ENCODE results near the gene NOS1AP.

NOS1AP gene

GRCh38 chr1:162189345-162189744 is 119.9 kb downstream of the NOS1AP start (continued):
- TF ChIP-seq TSHZ2 (CRISPR knock-in tag; IDR thresholded peaks at IDR 0.05) (no peak), ESRRG (CRISPR knock-in tag; IDR thresholded peaks at IDR 0.05) (no peak), ISL1 (CRISPR knock-in tag; IDR thresholded peaks at IDR 0.05) (no peak)

- ATAC-seq, result no peak
- no peak for TF ChIP-seq POU6F1 (CRISPR knock-in tag; IDR thresholded peaks at IDR 0.05; ENCODE audit: borderline replicate concordance, low read depth)
- no peak for TF ChIP-seq ZC3H10 (CRISPR knock-in tag; IDR thresholded peaks at IDR 0.05)
- no peak for TF ChIP-seq GLIS3 (CRISPR knock-in tag; IDR thresholded peaks at IDR 0.05)
- no peak for TF ChIP-seq PPARA (CRISPR knock-in tag; IDR thresholded peaks at IDR 0.05; ENCODE audit: borderline replicate concordance)
- no peak for TF ChIP-seq PATZ1 (CRISPR knock-in tag; IDR thresholded peaks at IDR 0.05; ENCODE audit: borderline replicate concordance)
- no peak for TF ChIP-seq TCF4 (CRISPR knock-in tag; IDR thresholded peaks at IDR 0.05; ENCODE audit: borderline replicate concordance)
- TF ChIP-seq ZNF70 (CRISPR knock-in tag; IDR thresholded peaks at IDR 0.05), result no peak
- TF ChIP-seq CREB5 (CRISPR knock-in tag; IDR thresholded peaks at IDR 0.05; ENCODE audit: low read depth), result no peak
- no peak for TF ChIP-seq ESRRG (CRISPR knock-in tag; IDR thresholded peaks at IDR 0.05)
- TF ChIP-seq SNAI2 (CRISPR knock-in tag; IDR thresholded peaks at IDR 0.05), result no peak
- no peak for TF ChIP-seq TOX (CRISPR knock-in tag; IDR thresholded peaks at IDR 0.05; ENCODE audit: borderline replicate concordance)
- no peak for TF ChIP-seq ARNTL (CRISPR knock-in tag; IDR thresholded peaks at IDR 0.05; ENCODE audit: borderline replicate concordance, low read depth)
- no peak for TF ChIP-seq BACH2 (CRISPR knock-in tag; IDR thresholded peaks at IDR 0.05; ENCODE audit: borderline replicate concordance)
- no peak for TF ChIP-seq CSRNP3 (CRISPR knock-in tag; IDR thresholded peaks at IDR 0.05)
- TF ChIP-seq OSR1 (CRISPR knock-in tag; IDR thresholded peaks at IDR 0.05), result no peak
- TF ChIP-seq ZFP3 (CRISPR knock-in tag; IDR thresholded peaks at IDR 0.05), result no peak
- no peak for TF ChIP-seq TSHZ2 (CRISPR knock-in tag; IDR thresholded peaks at IDR 0.05)
- no peak for TF ChIP-seq CSDC2 (CRISPR knock-in tag; IDR thresholded peaks at IDR 0.05)
- TF ChIP-seq ZFP30 (CRISPR knock-in tag; IDR thresholded peaks at IDR 0.05), result no peak
Measured at GRCh38 chr1:162191396-162192305, 122.2 kb downstream of the NOS1AP start.

Data from SK-N-SH treated with all-trans-retinoic acid at 6 μM for 48 hours (cell line).